AG04450 (cell line): ENCODE measurements around the gene METTL25. TPM values are rescaled to one million over a fixed set of nuclear protein-coding genes. Genes with fewer than 3 reads are reported as not detected.

ENCODE experiments used
- CTCF ChIA-PET: fragments of 300-600, 350-600 bp; formaldehyde crosslinking; extraction: SDS; loops from one replicate; lab custom pipeline; 2022; ENCODE audit warnings: antibody characterized with exemption, inconsistent platforms; lab: Charles Lee
- POLR2A ChIA-PET: fragments of 350-600 bp; formaldehyde crosslinking; extraction: SDS; loops from one replicate; lab custom pipeline; 2021; ENCODE audit warnings: antibody characterized with exemption, inconsistent platforms; lab: Yijun Ruan, JAX
- DNase-seq: peaks from one replicate; pipeline ENCODE4 v3.0.0-alpha.2; 2011; ENCODE audit warnings: low read depth, low spot score
- H3K27ac ChIP-seq: one replicate; pipeline ENCODE4 v1.5.1; 2012; ENCODE audit warnings: low read depth, low read length, control low read depth
- H3K27me3 ChIP-seq: one replicate; pipeline ENCODE4 v1.6.0; 2012; ENCODE audit warnings: low read length; ENCODE audit not compliant: control insufficient read depth, insufficient read depth
- H3K4me3 ChIP-seq: 2 replicates; pipeline ENCODE4 v1.5.1; 2011; ENCODE audit warnings: mild to moderate bottlenecking, low read depth, low read length, control low read depth
- H3K9me3 ChIP-seq: 2 replicates; pipeline ENCODE4 v1.5.1; 2012; ENCODE audit warnings: low read length; ENCODE audit not compliant: control insufficient read depth, insufficient read depth
- polyA plus RNA-seq: library from polyadenylated mRNA; depleted of rRNA; stranded (reverse); fragments of >200 nt; gene quantifications from 2 replicates; pipeline ENCODE4 v1.2.3, GENCODE V29; 2011
- TF ChIP-seq, protein P1 (sequence below): IDR thresholded peaks from 2 replicates; pipeline ENCODE4 v1.5.1; 2011; ENCODE audit warnings: low read depth, low read length, control low read depth, inconsistent platforms

METTL25 gene
- polyA plus RNA-seq, 1 experiment: 7.9 TPM

DNA sequence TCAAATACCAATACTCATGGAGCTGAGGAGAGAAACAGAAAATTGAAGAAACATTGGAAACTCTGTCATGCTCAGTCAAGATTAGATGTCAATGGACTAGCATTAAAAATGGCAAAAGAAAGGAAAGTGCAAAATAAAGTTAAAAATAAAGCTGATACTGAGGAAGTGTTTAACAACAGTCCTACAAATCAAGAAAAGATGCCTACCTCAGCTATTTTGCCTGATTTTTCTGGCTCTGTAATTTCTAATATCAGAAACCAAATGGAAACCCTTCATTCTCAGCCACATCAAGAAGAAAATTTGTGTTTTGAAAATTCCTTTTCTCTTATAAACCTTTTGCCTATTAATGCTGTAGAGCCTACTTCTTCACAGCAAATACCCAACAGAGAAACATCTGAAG lies 40.5 kb downstream of the METTL25 start:
- no peaks in the 10 kb centered on the region for H3K9me3 ChIP-seq
- no peaks in the 10 kb centered on the region for H3K27me3 ChIP-seq
- H3K27ac ChIP-seq: no peak overlapping the region
- no peak overlapping the region for H3K4me3 ChIP-seq
- CTCF ChIA-PET: interaction anchor here (2.8 kb wide), 1 partner anchor 40 kb away, joined by 16 read pairs; the partner anchor contains the start of genes CCDC59 and METTL25
- TF ChIP-seq, protein P1, sequence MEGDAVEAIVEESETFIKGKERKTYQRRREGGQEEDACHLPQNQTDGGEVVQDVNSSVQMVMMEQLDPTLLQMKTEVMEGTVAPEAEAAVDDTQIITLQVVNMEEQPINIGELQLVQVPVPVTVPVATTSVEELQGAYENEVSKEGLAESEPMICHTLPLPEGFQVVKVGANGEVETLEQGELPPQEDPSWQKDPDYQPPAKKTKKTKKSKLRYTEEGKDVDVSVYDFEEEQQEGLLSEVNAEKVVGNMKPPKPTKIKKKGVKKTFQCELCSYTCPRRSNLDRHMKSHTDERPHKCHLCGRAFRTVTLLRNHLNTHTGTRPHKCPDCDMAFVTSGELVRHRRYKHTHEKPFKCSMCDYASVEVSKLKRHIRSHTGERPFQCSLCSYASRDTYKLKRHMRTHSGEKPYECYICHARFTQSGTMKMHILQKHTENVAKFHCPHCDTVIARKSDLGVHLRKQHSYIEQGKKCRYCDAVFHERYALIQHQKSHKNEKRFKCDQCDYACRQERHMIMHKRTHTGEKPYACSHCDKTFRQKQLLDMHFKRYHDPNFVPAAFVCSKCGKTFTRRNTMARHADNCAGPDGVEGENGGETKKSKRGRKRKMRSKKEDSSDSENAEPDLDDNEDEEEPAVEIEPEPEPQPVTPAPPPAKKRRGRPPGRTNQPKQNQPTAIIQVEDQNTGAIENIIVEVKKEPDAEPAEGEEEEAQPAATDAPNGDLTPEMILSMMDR: no peak
- POLR2A ChIA-PET: no interaction called here
- no peak for DNase-seq

DNA sequence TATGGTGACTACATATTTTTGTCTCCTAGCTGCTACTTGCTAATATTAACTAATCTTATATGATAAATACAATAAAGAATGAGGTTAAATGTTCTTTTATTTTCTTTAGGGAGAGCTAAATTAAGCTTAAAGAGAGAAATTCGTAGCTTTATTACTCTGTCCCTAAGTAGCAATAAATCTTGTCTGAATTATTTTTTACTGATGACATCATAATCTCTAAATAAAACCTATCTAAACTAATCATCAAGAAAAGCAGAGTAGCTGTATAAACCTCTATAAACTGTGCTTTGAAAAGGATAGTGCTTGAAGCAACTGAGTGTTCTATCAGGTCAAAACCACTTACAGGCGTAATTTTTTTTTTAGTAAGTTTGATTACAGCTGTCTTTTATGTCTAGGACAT lies 42.5 kb downstream of the METTL25 start:
- DNase-seq: no peak
- Histone ChIP-seq H3K27ac (no peak overlapping the region), H3K4me3 (no peak overlapping the region), H3K9me3 (no peaks in the 10 kb centered on the region), H3K27me3 (no peaks in the 10 kb centered on the region)
- CTCF ChIA-PET: interaction anchor here (0.6 to 1.1 kb wide), 3 partner anchors 16 to 74 kb away, joined by 3 to 4 read pairs (median 3); partner anchors contain the start of genes CCDC59 and METTL25
- TF ChIP-seq, protein P1: no peak
- POLR2A ChIA-PET: interaction anchor here (0.6 kb wide), 1 partner anchor 1925 kb away, joined by 3 read pairs; no protein-coding TSS in a partner anchor

DNA sequence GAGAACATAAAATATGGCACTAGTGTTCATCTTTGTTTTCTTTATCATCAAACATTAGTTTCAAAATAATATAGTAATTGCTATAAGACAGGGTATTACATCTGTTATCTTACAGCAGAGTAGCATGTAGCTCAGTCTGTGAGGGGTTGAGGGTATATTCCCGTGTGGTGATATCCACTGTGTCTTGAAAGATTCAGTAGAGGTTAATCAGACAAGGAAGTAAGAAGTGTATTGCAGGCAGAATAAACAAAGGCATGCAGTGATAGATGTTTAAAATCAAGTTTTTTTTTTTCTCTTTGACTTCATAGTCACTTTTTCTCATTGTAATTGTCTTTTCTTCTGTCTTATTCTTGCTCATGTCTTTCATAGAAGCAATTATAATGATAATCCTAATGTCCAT lies 48.3 kb downstream of the METTL25 start:
- H3K27ac ChIP-seq: no peak overlapping the region

DNA sequence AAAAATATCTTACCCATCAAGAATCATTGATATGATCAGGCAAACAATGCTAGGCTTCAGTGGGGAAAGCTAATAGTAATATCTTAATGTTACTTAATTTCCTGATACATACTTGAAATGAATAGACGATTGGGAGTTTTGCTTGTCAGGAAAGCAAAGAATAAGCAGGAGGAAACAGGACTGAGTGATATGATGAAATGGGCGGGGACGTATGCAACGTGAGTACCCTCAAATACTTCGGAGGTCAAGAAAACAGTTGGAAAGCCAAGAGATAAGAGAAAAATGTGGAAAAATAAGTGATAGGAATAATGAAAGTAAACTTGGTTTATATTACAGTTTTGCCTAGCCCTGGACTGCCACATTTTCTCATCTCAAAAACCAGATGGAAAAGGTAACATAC lies 49.2 kb downstream of the METTL25 start:
- no peak for DNase-seq
- TF ChIP-seq, protein P1: no peak
- no peaks in the 10 kb centered on the region for H3K27me3 ChIP-seq
- H3K9me3 ChIP-seq: no peaks in the 10 kb centered on the region
- ChIA-PET POLR2A (no interaction called here), CTCF (interaction anchor here (1.8 kb wide), 1 partner anchor 49 kb away, joined by 5 read pairs; the partner anchor contains the start of genes CCDC59 and METTL25)
- no peak overlapping the region for H3K27ac ChIP-seq
- H3K4me3 ChIP-seq: no peak overlapping the region

More for the DNA sequence above, 48.3 kb downstream of the METTL25 start:
- H3K4me3 ChIP-seq: no peak overlapping the region
- CTCF ChIA-PET: interaction anchor here (1.8 kb wide), 1 partner anchor 48 kb away, joined by 5 read pairs; the partner anchor contains the start of genes CCDC59 and METTL25
- H3K27me3 ChIP-seq: no peaks in the 10 kb centered on the region
- DNase-seq: no peak
- no peaks in the 10 kb centered on the region for H3K9me3 ChIP-seq
- POLR2A ChIA-PET: no interaction called here
- TF ChIP-seq, protein P1: no peak

DNA sequence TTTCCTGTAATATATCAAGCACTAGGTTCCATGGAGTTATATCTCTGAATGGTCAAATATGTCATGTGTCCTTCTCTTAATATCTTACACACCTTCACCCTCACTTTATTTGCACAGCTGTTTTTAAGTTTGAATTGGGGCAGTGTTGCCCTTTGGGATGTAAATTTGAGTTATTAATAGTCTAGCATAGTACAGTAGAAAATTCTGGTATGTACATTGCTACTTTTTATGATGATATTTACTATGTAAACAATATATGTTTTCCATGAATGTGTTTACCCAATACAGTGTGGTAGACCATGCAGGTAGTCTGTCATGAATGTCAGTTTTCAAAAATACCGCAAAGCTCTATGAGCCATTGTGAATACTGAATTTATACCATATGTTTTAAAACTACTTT lies 50.5 kb downstream of the METTL25 start:
- H3K4me3 ChIP-seq: no peak overlapping the region

More for the DNA sequence above, 50.5 kb downstream of the METTL25 start:
- no peaks in the 10 kb centered on the region for H3K9me3 ChIP-seq
- POLR2A ChIA-PET: no interaction called here
- H3K27me3 ChIP-seq: no peaks in the 10 kb centered on the region
- H3K27ac ChIP-seq: no peak overlapping the region
- no peak for DNase-seq
- TF ChIP-seq, protein P1: no peak
- CTCF ChIA-PET: interaction anchor here (0.7 kb wide), 1 partner anchor 30 kb away, joined by 3 read pairs; no protein-coding TSS in a partner anchor
